ENCODE data around the gene DEAF1. TPM values are rescaled to one million over a fixed set of nuclear protein-coding genes. Genes with fewer than 3 reads are reported as not detected.
"Not testable (repeated sequence)": the region's sequence is repeated elsewhere in the genome, so short reads cannot be mapped to it uniquely, and the experiment has no call there.

The DEAF1 gene, protein sequence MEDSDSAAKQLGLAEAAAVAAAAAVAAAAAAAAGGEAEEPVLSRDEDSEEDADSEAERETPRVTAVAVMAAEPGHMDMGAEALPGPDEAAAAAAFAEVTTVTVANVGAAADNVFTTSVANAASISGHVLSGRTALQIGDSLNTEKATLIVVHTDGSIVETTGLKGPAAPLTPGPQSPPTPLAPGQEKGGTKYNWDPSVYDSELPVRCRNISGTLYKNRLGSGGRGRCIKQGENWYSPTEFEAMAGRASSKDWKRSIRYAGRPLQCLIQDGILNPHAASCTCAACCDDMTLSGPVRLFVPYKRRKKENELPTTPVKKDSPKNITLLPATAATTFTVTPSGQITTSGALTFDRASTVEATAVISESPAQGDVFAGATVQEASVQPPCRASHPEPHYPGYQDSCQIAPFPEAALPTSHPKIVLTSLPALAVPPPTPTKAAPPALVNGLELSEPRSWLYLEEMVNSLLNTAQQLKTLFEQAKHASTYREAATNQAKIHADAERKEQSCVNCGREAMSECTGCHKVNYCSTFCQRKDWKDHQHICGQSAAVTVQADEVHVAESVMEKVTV
- total RNA-seq: 10 to 100 TPM; 18.2 to 25.2 (median 22.6) TPM
- 17.5 TPM for polyA plus RNA-seq
- long read RNA-seq, donor 1, transcript DEAF1-201 (12 exons, 2,500 nt): major isoform, 98 of 150 reads
- long read RNA-seq, donor 1, partial matches to known transcripts: 14 of 150 reads
- long read RNA-seq, donor 1, other reads (novel, unspliced or antisense): 38 of 150 reads
- long read RNA-seq, donor 2, transcript DEAF1-201 (12 exons, 2,500 nt): major isoform, 31 of 47 reads
- long read RNA-seq, donor 2, partial matches to known transcripts: 7 of 47 reads
- long read RNA-seq, donor 2, other reads (novel, unspliced or antisense): 8 of 47 reads
- long read RNA-seq, donor 3, partial matches to known transcripts: 16 of 31 reads
- long read RNA-seq, donor 3, other reads (novel, unspliced or antisense): 15 of 31 reads
- long read RNA-seq, donor 4, transcript DEAF1-201 (12 exons, 2,500 nt): major isoform, 32 of 51 reads
- long read RNA-seq, donor 4, partial matches to known transcripts: 2 of 51 reads
- long read RNA-seq, donor 4, other reads (novel, unspliced or antisense): 17 of 51 reads

DNA sequence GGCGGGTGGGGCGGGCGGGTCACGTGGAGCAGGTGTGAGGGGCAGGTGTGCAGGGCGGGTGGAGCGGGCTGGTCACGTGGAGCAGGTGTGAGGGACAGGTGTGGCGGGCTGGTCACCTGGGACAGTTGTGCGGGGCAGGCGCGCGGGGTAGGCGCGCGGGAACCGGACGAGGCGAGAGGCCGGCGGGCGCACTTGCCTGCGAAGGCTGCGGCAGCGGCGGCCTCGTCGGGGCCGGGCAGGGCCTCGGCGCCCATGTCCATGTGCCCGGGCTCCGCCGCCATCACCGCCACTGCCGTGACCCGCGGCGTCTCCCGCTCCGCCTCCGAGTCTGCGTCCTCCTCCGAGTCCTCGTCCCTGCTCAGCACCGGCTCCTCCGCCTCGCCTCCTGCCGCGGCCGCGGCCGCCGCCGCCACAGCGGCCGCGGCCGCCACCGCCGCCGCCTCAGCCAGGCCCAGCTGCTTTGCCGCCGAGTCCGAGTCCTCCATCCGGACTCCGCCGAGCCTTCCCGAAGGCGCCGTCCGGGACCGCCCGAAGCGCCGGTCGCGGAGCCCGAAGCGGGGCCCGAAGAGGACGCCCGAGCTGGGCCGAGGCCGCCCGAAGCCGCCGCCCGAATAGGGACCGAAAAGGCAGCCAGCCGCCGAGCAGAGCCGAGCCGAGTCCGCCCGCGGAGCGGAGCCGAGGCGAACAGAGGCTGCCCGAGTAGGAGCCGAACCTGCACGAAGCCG, at the start of gene DEAF1:
TSS of gene DEAF1 (minus strand) at position 660 of the 725 bp plus-strand sequence. CDS start at position 485, 175 bp downstream.
- peak within 1 kb of the TSS; percentile 80 for H3K4me3 ChIP-seq (ENCODE audit: low read length)
- 3% methylated on average over 103 of the region's 103 CpGs for WGBS
- ATAC-seq (peak; percentile 91 to 95), DNase-seq (peak; percentile 99 to 100 (median 100))
- peaks cover 6% of the 10 kb centered on the region for H3K4me1 ChIP-seq (ENCODE audit: control insufficient read depth, insufficient read depth, low read length)
- H3K27ac ChIP-seq (ENCODE audit: low read length): peak within 1 kb of the TSS; percentile 99
- H3K9me3 ChIP-seq (ENCODE audit: control insufficient read depth, low read length): no peaks in the 10 kb centered on the region
- intact Hi-C loops (cut with DNase I): no loop called here
- no peaks in the 10 kb centered on the region for H3K27me3 ChIP-seq (ENCODE audit: control insufficient read depth, insufficient read depth)

GRCh38 chr11:742571-743201, 47.7 kb upstream of the DEAF1 start:
- Histone ChIP-seq H3K27ac (ENCODE audit: low read length) (no peak overlapping the region), H3K4me3 (ENCODE audit: low read length) (no peak overlapping the region), H3K27me3 (ENCODE audit: control insufficient read depth, insufficient read depth) (no peaks in the 10 kb centered on the region), H3K4me1 (ENCODE audit: control insufficient read depth, insufficient read depth, low read length) (no peaks in the 10 kb centered on the region), H3K9me3 (ENCODE audit: control insufficient read depth, low read length) (no peaks in the 10 kb centered on the region)
- intact Hi-C loops (cut with DNase I): no loop called here
- ATAC-seq (no peak), DNase-seq (no peak)
- 98% methylated on average over 4 of the region's 4 CpGs for WGBS

DNA sequence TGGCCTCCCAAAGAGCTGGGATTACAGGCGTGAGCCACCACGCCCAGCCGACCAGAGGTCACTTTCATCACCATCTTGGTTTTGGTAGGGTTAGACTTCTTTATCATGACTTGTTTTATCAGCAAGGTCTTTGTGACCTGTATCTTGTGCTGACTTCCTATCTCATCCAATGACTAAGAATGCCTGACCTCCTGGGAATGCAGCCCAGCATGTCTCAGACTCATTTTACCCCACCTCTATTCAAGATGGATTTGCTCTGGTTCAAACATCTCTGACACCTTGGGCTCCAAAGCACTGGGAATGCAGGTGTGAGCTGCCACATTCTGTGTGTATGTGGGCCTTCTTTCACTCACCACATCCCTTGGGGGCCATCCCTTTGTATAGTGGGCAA, 47.1 kb upstream of the DEAF1 start:
- ATAC-seq (no peak), DNase-seq (no peak)
- H3K4me3 ChIP-seq (ENCODE audit: low read length): no peak overlapping the region
- no peak overlapping the region for H3K27ac ChIP-seq (ENCODE audit: low read length)
- no peaks in the 10 kb centered on the region for H3K27me3 ChIP-seq (ENCODE audit: control insufficient read depth, insufficient read depth)
- no peaks in the 10 kb centered on the region for H3K9me3 ChIP-seq (ENCODE audit: control insufficient read depth, low read length)
- 79% methylated on average over 3 of the region's 3 CpGs for WGBS
- intact Hi-C loops (cut with DNase I): no loop called here
- no peaks in the 10 kb centered on the region for H3K4me1 ChIP-seq (ENCODE audit: control insufficient read depth, insufficient read depth, low read length)

DNA sequence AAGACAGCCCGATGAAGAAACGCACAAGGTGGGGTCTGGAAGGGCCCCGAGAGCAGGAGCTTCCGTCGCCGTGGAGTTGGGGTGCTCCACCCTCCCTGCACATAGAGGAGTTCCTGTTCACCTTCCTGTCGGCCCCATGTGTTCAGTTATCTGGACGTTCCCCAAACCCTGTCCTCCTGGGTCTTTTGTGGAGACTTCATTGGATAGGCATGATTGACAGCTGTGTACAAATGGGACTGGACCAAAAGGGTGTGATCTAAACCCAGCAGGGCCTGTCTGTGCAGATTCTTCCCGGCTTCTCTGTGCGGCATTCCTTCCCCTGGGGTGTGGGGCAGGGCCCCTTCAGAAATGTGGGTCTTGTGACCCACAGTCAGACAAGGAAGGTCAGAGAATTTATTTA, 42.9 kb upstream of the DEAF1 start:
- H3K27ac ChIP-seq (ENCODE audit: low read length); H3K4me1 ChIP-seq (ENCODE audit: control insufficient read depth, insufficient read depth, low read length); intact Hi-C loops (cut with DNase I); H3K9me3 ChIP-seq (ENCODE audit: control insufficient read depth, low read length); H3K4me3 ChIP-seq (ENCODE audit: low read length); H3K27me3 ChIP-seq (ENCODE audit: control insufficient read depth, insufficient read depth): not testable (repeated sequence)
- WGBS: 45% methylated on average over 10 of the region's 10 CpGs
- ATAC-seq: peak in 1 of 2 donors; percentile 55
- peak in 1 of 3 donors; percentile 6 for DNase-seq

- Histone ChIP-seq H3K4me1 (ENCODE audit: control insufficient read depth, insufficient read depth, low read length) (no peaks in the 10 kb centered on the region), H3K9me3 (ENCODE audit: control insufficient read depth, low read length) (no peaks in the 10 kb centered on the region), H3K27me3 (ENCODE audit: control insufficient read depth, insufficient read depth) (no peaks in the 10 kb centered on the region), H3K27ac (ENCODE audit: low read length) (no peak overlapping the region), H3K4me3 (ENCODE audit: low read length) (no peak overlapping the region)
- ATAC-seq (peak in 1 of 2 donors; percentile 26), DNase-seq (peak in 1 of 3 donors; percentile 9)
- 47% methylated on average over 11 of the region's 11 CpGs for WGBS
- intact Hi-C loops (cut with DNase I): no loop called here
These were observed 42.3 kb upstream of the DEAF1 start for GRCh38 chr11:737366-737765.

GRCh38 chr11:734541-734940, 39.5 kb upstream of the DEAF1 start:
- H3K27me3 ChIP-seq (ENCODE audit: control insufficient read depth, insufficient read depth); H3K4me3 ChIP-seq (ENCODE audit: low read length); H3K27ac ChIP-seq (ENCODE audit: low read length); ATAC-seq; H3K9me3 ChIP-seq (ENCODE audit: control insufficient read depth, low read length); H3K4me1 ChIP-seq (ENCODE audit: control insufficient read depth, insufficient read depth, low read length); intact Hi-C loops (cut with DNase I): not testable (repeated sequence)
- peak in 1 of 3 donors; percentile 10 for DNase-seq
- 92% methylated on average over 26 of the region's 26 CpGs for WGBS

DNA sequence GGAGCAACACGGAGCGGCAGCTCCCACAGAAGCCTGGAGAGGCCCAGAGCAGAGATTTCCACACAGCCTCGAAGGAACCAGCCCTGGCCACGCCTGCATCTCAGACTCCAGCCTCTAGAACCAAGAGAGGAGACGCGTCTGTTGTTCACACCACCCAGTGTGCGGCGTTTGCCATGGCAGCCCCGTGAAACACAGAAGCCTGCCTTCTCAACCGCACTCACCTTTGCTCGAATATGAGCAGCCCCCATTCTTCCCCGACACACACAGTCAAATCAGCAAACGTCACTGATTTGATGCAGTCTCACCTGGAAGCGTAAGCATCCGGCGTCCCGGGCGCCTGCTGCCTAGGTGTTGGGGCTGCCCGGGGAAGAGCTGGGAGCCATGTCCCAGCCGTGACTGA, 38.0 kb upstream of the DEAF1 start:
- ATAC-seq (no peak), DNase-seq (peak in 1 of 3 donors; percentile 21)
- 81% methylated on average over 20 of the region's 20 CpGs for WGBS
- intact Hi-C loops (cut with DNase I): no loop called here
- Histone ChIP-seq H3K9me3 (ENCODE audit: control insufficient read depth, low read length) (no peaks in the 10 kb centered on the region), H3K27me3 (ENCODE audit: control insufficient read depth, insufficient read depth) (no peaks in the 10 kb centered on the region), H3K4me3 (ENCODE audit: low read length) (no peak overlapping the region), H3K27ac (ENCODE audit: low read length) (no peak overlapping the region), H3K4me1 (ENCODE audit: control insufficient read depth, insufficient read depth, low read length) (no peaks in the 10 kb centered on the region)

DNA sequence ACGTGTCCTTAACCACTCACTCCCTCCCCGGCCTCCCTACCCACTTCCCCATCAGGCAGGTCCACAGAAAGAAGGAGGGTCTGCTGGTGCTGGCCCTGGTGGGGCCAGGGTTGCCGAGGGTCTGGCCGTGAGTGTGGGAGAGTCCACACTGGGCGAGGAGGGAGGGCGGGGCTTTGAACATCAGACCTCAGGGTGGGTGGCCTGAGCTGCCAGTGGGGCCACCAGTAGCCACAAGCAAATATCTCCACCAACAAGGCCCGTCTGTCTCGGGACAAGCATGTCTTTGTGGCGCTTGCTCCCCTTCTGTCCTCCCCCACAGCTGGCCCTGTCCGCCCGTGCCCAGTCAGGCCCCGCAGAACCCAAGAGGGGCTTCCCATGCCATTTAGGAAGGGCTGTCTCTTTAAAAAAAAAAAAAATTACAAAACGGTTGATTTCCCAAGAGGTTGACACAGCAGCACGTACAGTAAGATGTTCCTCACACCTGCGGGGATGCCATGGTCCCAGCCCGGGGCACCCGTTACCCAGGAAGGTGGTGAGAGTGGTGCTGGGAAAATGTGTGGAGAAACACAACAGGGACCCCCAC, 34.6 kb upstream of the DEAF1 start:
- Histone ChIP-seq H3K27ac (ENCODE audit: low read length) (no peak overlapping the region), H3K27me3 (ENCODE audit: control insufficient read depth, insufficient read depth) (no peaks in the 10 kb centered on the region)

GRCh38 chr11:728901-729491, 34.0 kb upstream of the DEAF1 start:
- H3K27ac ChIP-seq (ENCODE audit: low read length): no peak overlapping the region
- intact Hi-C loops (cut with DNase I): loop anchor here in 3 of 4 donors (5.0 to 10.0 kb wide), 3 partner anchors 64 to 177 kb away; no protein-coding TSS in a partner anchor
- no peaks in the 10 kb centered on the region for H3K27me3 ChIP-seq (ENCODE audit: control insufficient read depth, insufficient read depth)
- ATAC-seq (no peak), DNase-seq (peak in 2 of 3 donors; percentile 53 to 58)
- WGBS: 73% methylated on average over 15 of the region's 15 CpGs
- no peak overlapping the region for H3K4me3 ChIP-seq (ENCODE audit: low read length)
- no peaks in the 10 kb centered on the region for H3K9me3 ChIP-seq (ENCODE audit: control insufficient read depth, low read length)
- peaks cover 2% of the 10 kb centered on the region for H3K4me1 ChIP-seq (ENCODE audit: control insufficient read depth, insufficient read depth, low read length)

More for the DNA sequence above, 34.6 kb upstream of the DEAF1 start:
- H3K4me1 ChIP-seq (ENCODE audit: control insufficient read depth, insufficient read depth, low read length): peaks cover 2% of the 10 kb centered on the region
- ATAC-seq (no peak), DNase-seq (peak in 2 of 3 donors; percentile 44 to 52)
- WGBS: 63% methylated on average over 17 of the region's 17 CpGs
- no peak overlapping the region for H3K4me3 ChIP-seq (ENCODE audit: low read length)
- H3K9me3 ChIP-seq (ENCODE audit: control insufficient read depth, low read length): no peaks in the 10 kb centered on the region
- intact Hi-C loops (cut with DNase I): loop anchor here in 3 of 4 donors (5.0 to 10.0 kb wide), 3 partner anchors 65 to 177 kb away; no protein-coding TSS in a partner anchor
